ENCODE data around the gene ZSWIM1.

GRCh38 chr20:45851501-45851900 lies 29.5 kb upstream of the ZSWIM1 start:
- TF ChIP-seq EZH2 (IDR thresholded peaks at IDR 0.05; ENCODE audit: low read length): no peak
- no peak for TF ChIP-seq CTCF (optimal IDR thresholded peaks at IDR 0.05 in 1 of 3, IDR thresholded peaks at IDR 0.05 in 1 of 3, conservative IDR thresholded peaks at IDR 0.05 in 1 of 3; ENCODE audit: extremely low read depth in 1 of 3, insufficient read depth in 2 of 3, low read length in 3 of 3)
